Osteoblast (primary cell): Measurements from ENCODE around the gene OR3A3. TPM values are rescaled to one million over a fixed set of nuclear protein-coding genes. Genes with fewer than 3 reads are reported as not detected.
"Not testable (repeated sequence)": the region's sequence is repeated elsewhere in the genome, so short reads cannot be mapped to it uniquely, and the experiment has no call there.

ENCODE experiments used
- DNase-seq: peaks from one replicate; pipeline ENCODE4 v3.0.0; 2011; ENCODE audit warnings: low spot score, mixed read lengths; ENCODE audit not compliant: insufficient read length; ENCODE audit errors: missing footprints
- H2AFZ ChIP-seq: 2 replicates; pipeline ENCODE4 v1.6.0; 2011; ENCODE audit warnings: mild to moderate bottlenecking, low read length
- H3K27ac ChIP-seq: 2 replicates; pipeline ENCODE4 v1.5.1; 2011; ENCODE audit warnings: mild to moderate bottlenecking, low read depth, low read length, moderate library complexity
- H3K27me3 ChIP-seq: 2 replicates; pipeline ENCODE4 v1.6.0; 2012; ENCODE audit warnings: mild to moderate bottlenecking, control low read depth, inconsistent platforms, low read length, moderate library complexity; ENCODE audit not compliant: insufficient read depth
- H3K36me3 ChIP-seq: 2 replicates; pipeline ENCODE4 v1.5.1; 2011; ENCODE audit warnings: mild to moderate bottlenecking, low read length, control low read depth, moderate library complexity; ENCODE audit not compliant: insufficient read depth
- H3K4me1 ChIP-seq: 2 replicates; pipeline ENCODE4 v1.5.1; 2011; ENCODE audit warnings: mild to moderate bottlenecking, low read length, control low read depth, moderate library complexity; ENCODE audit not compliant: insufficient read depth
- H3K4me2 ChIP-seq: 2 replicates; pipeline ENCODE4 v1.6.0; 2011; ENCODE audit warnings: mild to moderate bottlenecking, low read length; ENCODE audit not compliant: insufficient read depth
- H3K4me3 ChIP-seq: fragments of 200-600 bp; sonication (generic); 3 replicates; pipeline ENCODE4 v1.5.1; 2012; ENCODE audit warnings: mild to moderate bottlenecking, low read length, inconsistent platforms; ENCODE audit not compliant: insufficient read depth
- H3K79me2 ChIP-seq: 2 replicates; pipeline ENCODE4 v1.6.0; 2012; ENCODE audit warnings: mild to moderate bottlenecking, low read length, control low read depth, inconsistent platforms; ENCODE audit not compliant: insufficient read depth
- H3K9me3 ChIP-seq: 2 replicates; pipeline ENCODE4 v1.5.1; 2011; ENCODE audit warnings: low read depth, low read length, control low read depth
- H4K20me1 ChIP-seq: 2 replicates; pipeline ENCODE4 v1.6.0; 2012; ENCODE audit warnings: mild to moderate bottlenecking, low read length, control low read depth; ENCODE audit not compliant: insufficient read depth
- total RNA-seq: library from RNA; depleted of rRNA; stranded (reverse); fragments of >200 nt; gene quantifications from 2 replicates; pipeline ENCODE4 v1.2.3, GENCODE V29; 2012
- TF ChIP-seq, protein P1 (sequence below): IDR thresholded peaks from 2 replicates; pipeline ENCODE4 v1.5.1; 2011; ENCODE audit warnings: mild to moderate bottlenecking, low read depth, low read length, moderate library complexity; ENCODE audit errors: extremely low read depth

The OR3A3 gene
- total RNA-seq, 1 donor = not detected

DNA sequence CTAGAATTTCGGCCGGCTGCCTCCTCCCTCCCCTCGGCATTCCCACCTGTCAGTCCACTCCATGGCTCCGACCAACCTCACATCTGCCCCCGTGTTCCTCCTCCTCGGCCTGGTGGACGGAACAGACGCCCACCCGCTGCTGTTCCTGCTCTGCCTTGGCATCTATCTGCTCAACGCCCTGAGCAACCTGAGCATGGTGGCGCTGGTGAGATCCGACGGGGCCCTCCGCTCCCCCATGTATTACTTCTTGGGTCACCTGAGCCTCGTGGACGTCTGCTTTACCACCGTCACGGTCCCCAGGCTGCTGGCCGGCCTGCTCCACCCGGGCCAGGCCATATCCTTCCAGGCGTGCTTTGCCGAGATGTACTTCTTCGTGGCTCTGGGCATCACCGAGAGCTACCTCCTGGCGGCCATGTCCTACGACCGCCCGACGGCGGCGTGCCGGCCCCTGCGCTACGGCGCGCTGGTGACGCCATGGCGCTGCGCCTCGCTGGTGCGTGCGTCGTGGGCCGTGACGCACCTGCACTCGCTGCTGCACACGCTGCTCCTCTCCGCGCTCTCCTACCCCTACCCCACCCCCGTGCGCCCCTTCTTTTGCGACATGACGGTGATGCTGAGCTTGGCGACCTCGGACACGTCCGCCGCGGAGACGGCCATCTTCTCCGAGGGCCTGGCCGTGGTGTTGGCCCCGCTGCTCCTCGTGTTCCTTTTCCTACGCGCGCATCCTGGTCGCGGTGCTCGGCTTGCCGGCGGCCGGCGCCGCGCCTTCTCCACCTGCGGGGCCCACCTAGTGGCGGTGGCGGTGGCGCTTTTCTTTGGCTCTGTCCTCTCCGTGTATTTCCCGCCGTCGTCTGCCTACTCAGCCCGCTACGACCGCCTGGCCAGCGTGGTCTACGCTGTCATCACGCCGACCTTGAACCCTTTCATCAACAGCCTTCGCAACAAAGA is 25.0 kb upstream of the OR3A3 start, which contains the start of gene OR3A2:
Gene OR3A2 (minus strand): TSS at position 440 of the 948 bp plus-strand sequence.
- Histone ChIP-seq H3K79me2 (no peaks in the 10 kb centered on the region), H4K20me1 (no peaks in the 10 kb centered on the region), H3K36me3 (no peaks in the 10 kb centered on the region), H3K27ac (no peak within 1 kb of the TSS), H3K27me3 (no peaks in the 10 kb centered on the region), H3K4me2 (no peak within 1 kb of the TSS), H3K4me3 (no peak within 1 kb of the TSS), H2AFZ (no peak within 1 kb of the TSS), H3K4me1 (no peaks in the 10 kb centered on the region), H3K9me3 (no peaks in the 10 kb centered on the region)
- peak; percentile 69 for DNase-seq
- TF ChIP-seq, protein P1, sequence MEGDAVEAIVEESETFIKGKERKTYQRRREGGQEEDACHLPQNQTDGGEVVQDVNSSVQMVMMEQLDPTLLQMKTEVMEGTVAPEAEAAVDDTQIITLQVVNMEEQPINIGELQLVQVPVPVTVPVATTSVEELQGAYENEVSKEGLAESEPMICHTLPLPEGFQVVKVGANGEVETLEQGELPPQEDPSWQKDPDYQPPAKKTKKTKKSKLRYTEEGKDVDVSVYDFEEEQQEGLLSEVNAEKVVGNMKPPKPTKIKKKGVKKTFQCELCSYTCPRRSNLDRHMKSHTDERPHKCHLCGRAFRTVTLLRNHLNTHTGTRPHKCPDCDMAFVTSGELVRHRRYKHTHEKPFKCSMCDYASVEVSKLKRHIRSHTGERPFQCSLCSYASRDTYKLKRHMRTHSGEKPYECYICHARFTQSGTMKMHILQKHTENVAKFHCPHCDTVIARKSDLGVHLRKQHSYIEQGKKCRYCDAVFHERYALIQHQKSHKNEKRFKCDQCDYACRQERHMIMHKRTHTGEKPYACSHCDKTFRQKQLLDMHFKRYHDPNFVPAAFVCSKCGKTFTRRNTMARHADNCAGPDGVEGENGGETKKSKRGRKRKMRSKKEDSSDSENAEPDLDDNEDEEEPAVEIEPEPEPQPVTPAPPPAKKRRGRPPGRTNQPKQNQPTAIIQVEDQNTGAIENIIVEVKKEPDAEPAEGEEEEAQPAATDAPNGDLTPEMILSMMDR = no peak

DNA sequence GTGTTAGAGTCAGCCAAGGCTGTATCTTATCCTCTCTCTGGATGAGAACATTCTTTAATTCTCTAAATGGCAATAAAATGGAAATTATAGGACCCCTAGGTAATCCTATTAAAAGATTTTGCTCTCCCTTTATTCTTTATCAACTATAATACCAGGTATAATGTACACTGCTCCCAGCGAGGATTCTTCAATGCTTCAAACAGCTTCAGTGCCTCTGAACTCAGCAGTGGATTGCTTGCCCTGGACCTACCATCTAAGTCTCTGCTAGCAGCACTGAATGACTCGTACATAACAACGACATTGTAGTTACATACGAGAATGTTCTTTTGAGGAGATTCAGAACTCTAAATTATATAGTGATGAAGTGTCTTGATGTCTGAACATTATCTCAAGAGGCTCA is 21.4 kb upstream of the OR3A3 start:
- no peaks in the 10 kb centered on the region for H3K79me2 ChIP-seq
- H3K4me2 ChIP-seq = no peak overlapping the region
- no peaks in the 10 kb centered on the region for H3K9me3 ChIP-seq
- H3K4me1 ChIP-seq = no peaks in the 10 kb centered on the region
- H3K27me3 ChIP-seq = no peaks in the 10 kb centered on the region
- DNase-seq = peak; percentile 54
- no peak overlapping the region for H3K27ac ChIP-seq
- no peak overlapping the region for H2AFZ ChIP-seq
- H4K20me1 ChIP-seq = no peaks in the 10 kb centered on the region
- TF ChIP-seq, protein P1 = no peak
- no peaks in the 10 kb centered on the region for H3K36me3 ChIP-seq
- no peak overlapping the region for H3K4me3 ChIP-seq

DNA sequence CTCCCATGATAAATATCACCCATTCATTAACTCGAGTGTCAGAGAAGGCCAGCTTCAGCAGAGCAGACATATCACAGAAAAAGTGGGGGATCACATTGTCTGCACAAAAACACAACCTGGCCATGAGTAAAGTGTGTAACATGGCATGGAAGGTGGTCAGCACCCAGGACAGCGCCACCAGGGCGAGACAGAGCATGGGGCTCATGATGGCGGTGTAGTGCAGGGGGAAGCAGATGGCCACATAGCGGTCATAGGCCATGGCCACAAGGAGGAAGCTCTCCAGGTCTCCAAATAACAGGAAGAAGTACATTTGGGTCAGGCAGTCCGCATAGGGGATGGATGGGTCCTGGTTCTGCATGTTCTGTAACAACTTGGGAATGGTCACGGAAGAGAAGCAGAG is 13.4 kb upstream of the OR3A3 start:
- H3K9me3 ChIP-seq, H2AFZ ChIP-seq, H3K36me3 ChIP-seq, H3K4me1 ChIP-seq, H3K4me2 ChIP-seq, H3K27me3 ChIP-seq, H3K4me3 ChIP-seq, H3K79me2 ChIP-seq, H4K20me1 ChIP-seq, H3K27ac ChIP-seq, DNase-seq: not testable (repeated sequence)

DNA sequence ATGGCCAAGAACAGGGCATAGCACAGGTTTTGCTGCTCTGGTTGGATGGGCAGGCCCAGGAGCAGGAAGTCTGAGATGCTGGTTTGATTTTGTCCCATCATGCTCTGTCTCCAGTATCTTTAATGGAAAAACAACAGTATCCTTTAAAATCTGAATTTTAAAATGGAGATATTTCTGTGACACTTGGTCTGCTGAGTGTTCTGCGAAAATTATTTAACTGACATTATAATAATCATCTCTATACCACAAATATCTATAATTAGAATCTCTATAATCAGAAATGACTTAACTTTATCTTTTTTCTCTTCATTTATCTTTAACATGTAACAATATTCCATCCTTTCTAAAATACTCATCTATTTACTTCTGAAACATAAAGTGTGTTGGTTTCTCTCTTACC is 12.9 kb upstream of the OR3A3 start, which contains the start of gene OR1E1:
Gene OR1E1 (minus strand): TSS at position 101 of the 400 bp plus-strand sequence. CDS start 0 bp downstream, at position 101.
- no peak within 1 kb of the TSS for H3K27ac ChIP-seq
- H3K4me1 ChIP-seq = no peaks in the 10 kb centered on the region
- no peak within 1 kb of the TSS for H3K4me3 ChIP-seq
- DNase-seq = no peak
- H3K36me3 ChIP-seq = no peaks in the 10 kb centered on the region
- H3K27me3 ChIP-seq = no peaks in the 10 kb centered on the region
- H3K9me3 ChIP-seq = no peaks in the 10 kb centered on the region
- H3K79me2 ChIP-seq = no peaks in the 10 kb centered on the region
- TF ChIP-seq, protein P1 = no peak
- no peaks in the 10 kb centered on the region for H4K20me1 ChIP-seq
- no peak within 1 kb of the TSS for H3K4me2 ChIP-seq
- no peak within 1 kb of the TSS for H2AFZ ChIP-seq
